HG02623 (cell line): ENCODE data around the gene GNG8.
A peak's percentile ranks its signal among the peaks of the same experiment; 100 is the strongest.

Experiments
- ATAC-seq: cut with Tn5 transposase; IDR thresholded peaks from one replicate; pipeline ENCODE4 v1.9.1; 2021; ENCODE audit warnings: moderate library complexity; ENCODE audit not compliant: unreplicated experiment

The GNG8 gene

GRCh38 chr19:46620716-46621115, 15.3 kb downstream of the GNG8 start:
- ATAC-seq = no peak

GRCh38 chr19:46620267-46620666, 15.7 kb downstream of the GNG8 start:
- ATAC-seq = no peak

DNA sequence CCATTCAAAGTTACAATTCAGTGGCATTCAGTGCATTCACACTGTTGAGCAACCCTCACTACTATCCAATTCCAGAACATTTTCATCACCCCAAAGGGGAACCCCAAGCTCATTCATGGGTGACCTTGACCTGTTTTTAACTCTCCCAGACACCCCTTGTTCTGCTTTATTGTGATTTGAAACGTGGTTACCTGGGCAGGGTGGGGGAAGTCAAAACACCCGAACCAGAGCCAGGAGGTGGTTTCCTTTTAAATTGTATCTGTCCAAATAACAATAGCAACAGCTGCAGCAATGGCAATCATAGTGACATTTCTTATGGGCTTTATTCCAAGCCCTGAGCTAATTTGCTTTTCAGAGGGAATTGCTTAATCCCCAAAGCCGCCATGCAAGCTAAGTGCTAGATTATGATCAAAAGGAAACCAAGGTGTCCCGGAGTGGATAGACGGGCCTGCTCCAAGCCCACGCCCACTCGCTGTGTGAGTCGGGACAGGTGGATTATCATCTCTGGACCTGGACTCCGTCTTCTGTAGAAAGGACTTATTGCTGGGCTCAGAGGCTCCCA, 17.3 kb downstream of the GNG8 start:
- no peak for ATAC-seq

GRCh38 chr19:46617601-46618000, 18.4 kb downstream of the GNG8 start:
- ATAC-seq = no peak

DNA sequence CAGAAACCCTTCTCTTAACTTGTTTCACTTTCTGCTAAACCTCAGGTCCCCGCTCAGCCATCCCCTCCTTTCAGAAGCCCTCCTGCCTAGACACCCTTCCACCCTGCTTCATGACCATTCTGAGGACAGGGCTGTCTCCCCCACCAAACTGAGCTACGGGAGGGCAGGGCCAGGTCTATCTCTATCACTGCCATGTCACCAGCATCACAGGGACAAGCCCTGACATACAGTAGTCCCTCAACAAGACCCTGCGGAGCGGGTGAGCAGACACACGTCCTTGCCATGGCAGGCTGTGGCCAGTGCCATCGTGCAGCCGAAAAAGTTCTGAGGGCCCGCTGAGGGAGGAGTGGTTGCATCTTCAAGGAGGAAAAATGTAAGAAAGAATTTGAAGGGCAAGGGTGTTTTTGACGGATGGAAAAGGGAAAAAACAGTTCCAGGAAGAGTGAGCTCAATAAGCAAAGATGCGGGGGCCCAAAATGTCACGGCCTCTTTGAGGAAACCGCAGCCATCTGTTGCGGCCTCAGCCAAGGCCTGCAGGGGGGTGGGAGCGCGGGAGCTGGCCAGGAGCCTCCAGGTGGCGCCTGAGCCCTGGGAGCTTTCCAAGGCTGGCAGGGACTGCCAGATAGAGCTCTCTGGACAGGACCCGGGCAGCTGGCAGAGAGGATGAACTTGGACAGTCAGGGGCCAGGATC, 19.2 kb downstream of the GNG8 start:
- no peak for ATAC-seq

- ATAC-seq = no peak
Observed at GRCh38 chr19:46615966-46616365, 20.0 kb downstream of the GNG8 start.

- peak; percentile 39 for ATAC-seq
Observed at GRCh38 chr19:46614114-46614722, 21.8 kb downstream of the GNG8 start.

- ATAC-seq = no peak
Observed at GRCh38 chr19:46613525-46613924, 22.5 kb downstream of the GNG8 start.

DNA sequence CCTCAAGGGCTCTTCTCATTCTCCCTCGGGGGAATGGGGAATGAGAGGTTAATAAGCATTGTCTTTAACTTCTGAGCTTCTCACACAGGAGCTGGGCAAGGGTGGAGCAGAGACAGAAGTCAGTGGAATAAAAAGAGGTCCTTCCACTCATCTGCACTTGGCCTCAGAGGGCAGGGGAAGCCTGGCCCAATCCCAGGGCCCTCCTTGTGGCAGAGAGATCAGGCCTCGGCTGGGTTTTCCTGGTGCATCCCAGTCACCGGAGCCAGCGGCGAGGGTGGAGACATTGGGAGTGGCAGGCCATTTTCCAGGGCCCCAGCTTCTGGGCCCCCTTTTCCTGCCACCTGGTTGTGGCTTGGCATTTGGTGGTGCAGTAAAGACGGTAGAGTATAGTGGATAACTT, 24.2 kb downstream of the GNG8 start:
- ATAC-seq = no peak

DNA sequence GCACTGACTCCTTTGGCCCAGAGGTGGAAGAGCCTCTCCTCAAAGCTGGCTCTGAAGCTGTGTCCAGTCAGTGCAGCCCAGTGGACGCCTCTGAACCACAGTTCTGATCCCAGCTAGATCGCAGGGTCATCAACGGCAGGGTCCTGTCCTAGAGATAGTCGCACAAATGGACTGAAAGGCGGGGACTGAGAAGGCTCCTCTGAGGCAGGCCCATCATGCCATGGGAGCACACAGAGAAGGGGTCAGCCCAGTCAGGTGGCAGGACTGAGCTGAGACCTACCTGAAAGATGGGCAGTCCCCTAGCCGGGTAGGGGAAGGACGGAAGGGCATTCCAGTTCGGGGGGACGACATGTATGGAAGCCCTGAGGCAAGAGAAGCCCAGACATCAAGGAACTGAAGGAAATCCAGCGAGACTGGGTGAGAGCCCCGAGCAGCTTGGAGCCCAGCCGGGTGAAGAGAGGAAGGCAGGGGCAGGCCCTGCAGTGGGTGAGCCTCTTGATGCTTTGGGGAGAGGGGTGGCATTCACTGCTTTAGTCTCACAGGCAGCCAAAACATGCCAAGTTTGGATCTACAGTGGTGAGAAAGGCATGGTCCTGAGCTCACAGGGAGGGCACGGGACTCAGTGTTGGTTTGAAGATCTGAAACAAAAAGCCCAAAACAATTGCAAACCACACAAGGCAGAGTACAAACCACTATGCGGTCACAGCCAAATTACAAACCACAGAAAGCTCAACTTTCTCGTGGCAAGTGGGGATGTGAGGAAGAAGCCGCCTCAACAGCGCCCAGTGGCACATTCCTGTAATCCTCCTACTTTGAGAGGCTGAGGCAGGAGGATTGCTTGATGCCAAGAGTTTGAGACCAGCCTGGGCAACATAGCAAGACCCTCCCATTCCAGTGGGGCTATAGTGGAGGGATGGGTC, 24.9 kb downstream of the GNG8 start:
- ATAC-seq = no peak

DNA sequence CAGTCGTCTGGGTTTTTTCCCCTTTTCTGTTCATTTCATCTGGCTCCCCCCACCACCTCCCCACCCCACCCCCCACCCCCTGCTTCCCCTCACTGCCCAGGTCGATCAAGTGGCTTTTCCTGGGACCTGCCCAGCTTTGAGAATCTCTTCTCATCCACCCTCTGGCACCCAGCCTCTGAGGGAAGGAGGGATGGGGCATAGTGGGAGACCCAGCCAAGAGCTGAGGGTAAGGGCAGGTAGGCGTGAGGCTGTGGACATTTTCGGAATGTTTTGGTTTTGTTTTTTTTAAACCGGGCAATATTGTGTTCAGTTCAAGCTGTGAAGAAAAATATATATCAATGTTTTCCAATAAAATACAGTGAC, 25.6 kb downstream of the GNG8 start:
- ATAC-seq = no peak

- ATAC-seq = no peak
Observed at GRCh38 chr19:46609511-46610412, 26.2 kb downstream of the GNG8 start.

GRCh38 chr19:46608581-46609345, 27.2 kb downstream of the GNG8 start:
- ATAC-seq = no peak

DNA sequence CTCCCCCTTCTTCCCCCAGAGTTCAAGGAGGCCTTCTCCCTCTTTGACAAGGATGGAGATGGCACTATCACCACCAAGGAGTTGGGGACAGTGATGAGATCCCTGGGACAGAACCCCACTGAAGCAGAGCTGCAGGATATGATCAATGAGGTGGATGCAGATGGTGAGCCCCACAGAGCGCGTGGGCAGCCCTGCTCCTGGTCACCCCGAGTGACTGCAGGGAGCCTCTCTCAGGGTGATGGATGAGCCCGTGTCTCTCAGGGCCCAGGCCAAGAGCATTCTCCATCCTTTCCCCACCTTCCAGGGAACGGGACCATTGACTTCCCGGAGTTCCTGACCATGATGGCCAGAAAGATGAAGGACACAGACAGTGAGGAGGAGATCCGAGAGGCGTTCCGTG, 27.8 kb downstream of the GNG8 start:
- no peak for ATAC-seq

DNA sequence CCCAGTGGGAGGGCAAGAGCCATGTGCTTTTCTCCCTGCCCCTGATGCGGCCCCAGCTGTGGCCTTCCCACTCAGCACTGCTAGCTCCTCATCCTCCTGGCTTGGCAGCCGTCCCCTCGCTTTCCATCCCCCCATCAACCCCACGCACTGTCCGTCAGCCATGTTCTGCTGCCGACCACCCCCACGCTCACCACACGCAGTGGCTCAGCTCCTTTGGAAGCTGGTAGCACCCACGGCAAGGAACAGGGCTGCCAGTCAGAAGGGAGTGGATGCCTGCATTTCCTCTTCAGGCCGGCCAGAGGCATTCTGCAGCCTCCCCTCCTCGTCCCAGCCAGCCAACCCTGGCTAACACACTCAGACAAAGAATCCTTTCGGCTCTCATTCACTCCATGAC, 28.6 kb downstream of the GNG8 start:
- ATAC-seq = no peak

GRCh38 chr19:46606681-46607447, 29.1 kb downstream of the GNG8 start:
- ATAC-seq = no peak

- no peak for ATAC-seq
Observed at GRCh38 chr19:46606019-46606418, 30.0 kb downstream of the GNG8 start.

GRCh38 chr19:46605356-46605821, 30.6 kb downstream of the GNG8 start:
- no peak for ATAC-seq

DNA sequence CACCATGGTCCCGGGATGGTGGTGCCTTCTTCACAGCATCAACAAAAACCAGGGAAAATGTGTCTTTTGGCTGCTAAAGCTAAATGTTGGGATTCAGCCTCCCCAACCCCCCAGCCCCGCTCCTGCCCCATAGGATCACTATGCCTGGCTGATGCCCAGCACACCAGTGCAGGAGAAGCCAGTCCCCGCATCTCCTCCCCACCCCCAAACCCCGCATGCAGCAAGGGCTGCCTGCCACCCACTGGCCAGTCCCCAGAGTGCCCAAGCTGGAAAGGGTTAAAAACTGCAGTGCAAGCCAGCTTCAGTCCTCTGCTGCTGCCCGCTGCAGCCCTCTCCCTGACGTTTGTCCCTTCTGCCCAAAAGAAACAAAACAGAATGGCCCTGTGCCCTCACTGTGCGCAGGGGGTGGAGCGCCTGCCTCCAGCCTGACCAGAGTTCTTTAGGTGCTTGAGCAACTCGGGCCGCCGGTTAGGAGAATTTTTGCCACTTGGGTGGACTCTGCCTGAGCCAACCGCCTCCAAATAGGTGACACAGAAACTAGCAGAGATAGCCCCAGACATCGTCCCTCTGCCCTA, 31.1 kb downstream of the GNG8 start:
- no peak for ATAC-seq
